Kasumi-1 (cell line): Measurements from ENCODE around the gene TSPAN19.

Experiments
- DNase-seq, 2 experiments: peaks; one replicate each; lab custom pipeline; 2025; lab: John Stamatoyannopoulos, UW

Gene TSPAN19

DNA sequence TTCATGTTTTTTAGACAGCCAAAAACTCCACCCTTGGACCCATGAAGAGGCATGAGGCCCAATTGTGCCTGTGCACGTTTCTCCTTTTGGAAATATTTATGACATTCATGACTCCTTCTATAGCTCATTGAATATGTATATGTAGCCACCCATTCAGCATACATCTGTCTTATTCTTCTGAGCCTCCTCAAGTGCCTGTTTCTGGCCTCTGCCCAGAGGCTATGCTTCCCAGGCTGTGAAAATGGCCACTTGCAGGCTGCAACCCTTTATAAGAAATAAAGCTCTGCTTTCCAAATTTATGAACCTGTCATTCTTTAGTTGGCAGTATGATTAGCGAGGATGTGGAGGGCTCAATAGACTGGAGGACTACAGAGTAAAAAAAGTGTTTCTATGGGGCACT lies 35.3 kb downstream of the TSPAN19 start:
- no peak for DNase-seq

DNA sequence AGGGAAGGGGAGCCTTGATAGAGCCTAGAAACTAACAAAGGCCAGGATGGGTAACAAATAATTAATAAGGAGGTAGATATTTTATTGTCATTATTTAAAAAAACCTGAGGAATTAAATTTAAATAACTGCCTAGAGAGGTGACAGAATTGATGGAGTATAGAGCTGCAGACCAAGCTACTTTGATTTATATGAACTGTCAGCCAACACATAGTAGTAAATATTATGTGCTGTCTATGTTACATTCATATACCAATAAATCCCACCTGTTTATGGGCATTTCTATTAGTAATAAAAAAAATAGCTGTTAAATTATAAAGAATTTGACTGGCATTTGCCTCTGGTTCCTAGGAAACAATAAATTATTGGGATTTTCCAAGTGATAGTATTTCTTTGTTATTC lies 37.7 kb downstream of the TSPAN19 start:
- DNase-seq, result no peak

DNA sequence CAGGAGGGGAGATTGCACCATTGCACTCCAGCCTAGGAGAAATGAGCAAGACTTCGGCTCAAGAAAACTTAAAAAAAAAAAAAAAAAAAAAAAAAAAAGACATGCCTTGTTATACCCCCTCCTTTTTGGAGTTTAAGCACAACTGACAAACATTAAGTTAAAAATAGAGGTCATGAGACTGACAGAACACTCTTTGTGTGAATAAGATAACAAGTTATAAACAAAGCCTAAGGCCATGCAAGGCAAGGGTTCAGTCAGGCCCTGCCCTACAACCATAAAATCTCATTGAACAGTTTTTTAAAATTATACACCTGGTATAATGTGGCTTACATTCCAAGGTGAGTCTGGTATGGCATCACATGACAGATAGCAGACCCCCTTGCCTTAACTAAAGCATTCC lies 39.3 kb downstream of the TSPAN19 start:
- no peak for DNase-seq

DNA sequence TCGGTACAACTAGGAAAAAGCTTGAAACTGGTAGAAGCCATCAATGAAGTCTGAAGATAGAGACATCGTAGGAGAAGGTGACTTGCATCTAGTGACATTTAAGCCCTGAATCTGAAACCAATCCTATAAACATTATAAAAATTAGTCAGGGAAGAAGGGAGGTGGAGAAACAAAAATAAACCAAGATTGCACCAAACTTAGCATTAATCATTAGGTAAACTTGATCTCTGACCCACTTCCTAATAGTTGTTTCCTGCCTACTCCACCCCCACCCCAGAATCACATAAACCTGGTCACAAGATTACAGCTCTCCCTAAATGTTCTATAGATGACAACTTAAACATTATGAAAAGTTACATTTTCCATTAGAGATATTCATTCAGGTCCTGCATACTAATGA lies 40.4 kb downstream of the TSPAN19 start:
- no peak for DNase-seq

DNA sequence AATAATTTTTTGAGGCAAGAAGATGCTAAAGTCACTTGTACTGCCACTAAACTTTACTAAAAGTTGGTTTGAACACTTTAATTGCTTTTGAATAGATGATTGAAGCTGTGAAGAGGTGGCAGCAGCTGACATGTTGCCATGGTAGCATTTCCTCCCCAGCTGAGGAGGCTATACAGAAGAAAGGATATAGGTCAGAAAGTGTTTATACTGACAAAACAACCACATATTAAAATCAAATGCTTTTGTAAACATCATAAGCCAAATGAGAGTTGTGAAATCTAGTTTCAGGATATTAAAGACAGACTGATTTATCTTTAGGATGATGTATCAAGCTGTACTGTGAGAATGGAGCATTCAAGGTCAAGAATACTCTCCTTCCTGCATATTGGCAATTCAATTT lies 41.7 kb downstream of the TSPAN19 start:
- DNase-seq, result no peak

DNA sequence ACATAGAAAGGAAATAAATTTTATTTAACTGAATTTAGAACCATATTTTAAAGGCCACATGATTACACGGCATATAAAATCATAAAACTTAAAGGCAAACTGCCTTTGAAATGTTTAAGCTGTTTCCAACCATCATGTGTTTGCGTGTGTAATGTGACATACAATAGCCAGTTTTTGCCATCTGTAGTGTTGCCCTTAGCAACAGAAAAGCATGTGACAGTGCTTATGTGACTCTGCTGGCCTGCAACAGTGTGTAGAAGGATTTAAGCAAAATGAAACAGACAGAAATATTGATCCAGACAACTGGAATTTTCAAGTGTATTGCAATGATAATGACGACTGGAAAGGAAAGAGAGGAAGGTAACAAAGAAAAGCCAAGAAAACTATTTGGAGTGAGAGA lies 49.5 kb downstream of the TSPAN19 start:
- DNase-seq, result no peak

DNA sequence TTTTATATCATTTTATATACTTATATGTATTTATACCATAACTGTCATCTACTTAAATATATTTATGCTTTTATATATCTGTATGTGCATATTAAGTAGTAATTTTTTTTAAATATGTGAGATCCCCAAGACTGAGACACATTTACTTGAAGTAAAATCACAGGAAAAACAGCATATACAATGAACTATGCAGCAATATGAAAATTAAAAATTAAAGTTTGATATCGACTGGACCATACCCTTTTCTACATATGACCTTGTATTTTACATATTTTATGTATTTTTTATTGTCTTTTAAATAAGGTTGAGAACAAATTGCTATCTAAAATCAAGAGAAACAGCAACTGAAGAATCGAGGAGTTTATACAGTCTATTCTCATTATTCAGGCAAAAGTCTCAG lies 50.0 kb downstream of the TSPAN19 start:
- DNase-seq, result no peak

DNA sequence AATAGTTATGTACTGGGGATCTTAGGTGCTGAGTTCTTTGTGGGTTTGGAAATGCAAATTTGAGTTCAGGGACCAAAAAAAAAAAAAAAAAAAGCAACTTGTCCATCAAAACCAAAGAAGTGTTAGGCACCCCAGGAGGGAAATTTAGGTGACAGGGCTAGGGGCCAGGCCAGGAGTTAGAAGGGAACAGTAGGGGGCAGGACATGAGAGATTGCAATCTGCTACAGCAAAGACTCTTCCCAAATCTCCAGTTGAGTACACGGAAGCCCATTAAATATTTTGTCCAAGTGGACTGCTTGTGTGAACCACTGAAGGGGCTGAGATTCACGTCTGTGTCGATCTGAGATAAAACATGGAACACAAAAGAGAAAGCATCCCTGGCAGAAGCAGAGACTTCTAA lies 52.8 kb downstream of the TSPAN19 start:
- DNase-seq, result no peak

DNA sequence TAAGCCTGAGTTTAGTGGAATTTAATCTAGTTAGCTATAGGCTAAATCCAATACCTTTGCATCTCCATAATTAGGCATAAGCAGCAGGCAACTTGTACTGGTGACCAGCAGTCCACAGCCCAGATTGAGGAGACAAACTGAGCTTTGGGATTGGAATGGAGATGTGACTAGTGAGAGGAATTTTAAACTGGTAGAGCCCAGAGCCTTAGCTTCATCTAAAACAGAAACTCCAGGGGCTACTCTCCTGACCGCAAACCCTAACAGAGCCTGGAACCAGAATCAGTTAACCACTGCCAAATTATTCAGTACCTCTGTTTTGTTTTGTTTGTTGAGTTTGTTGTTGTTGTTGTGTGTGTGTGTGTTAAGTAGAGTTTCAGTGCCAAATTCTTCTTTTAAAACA lies 53.2 kb downstream of the TSPAN19 start:
- no peak for DNase-seq

DNA sequence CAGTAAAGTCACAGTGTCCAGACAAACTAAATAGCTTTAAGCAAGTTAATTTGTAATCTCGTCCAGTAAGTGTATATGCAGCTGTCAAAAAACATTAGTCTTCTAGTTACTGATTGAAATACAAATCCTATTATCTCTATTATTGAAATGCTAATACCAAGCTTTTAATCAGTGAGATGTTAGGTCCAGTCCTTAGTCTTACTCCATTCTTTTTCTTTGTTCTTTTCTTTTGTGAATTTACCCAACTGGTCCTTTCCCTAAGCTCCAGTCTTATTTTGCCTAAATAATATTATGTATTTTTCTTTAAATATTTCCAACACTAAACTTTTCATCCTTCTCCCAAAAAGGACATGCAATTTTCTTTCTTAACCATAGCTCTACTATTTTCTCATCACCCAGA lies 57.2 kb downstream of the TSPAN19 start:
- no peak for DNase-seq

DNA sequence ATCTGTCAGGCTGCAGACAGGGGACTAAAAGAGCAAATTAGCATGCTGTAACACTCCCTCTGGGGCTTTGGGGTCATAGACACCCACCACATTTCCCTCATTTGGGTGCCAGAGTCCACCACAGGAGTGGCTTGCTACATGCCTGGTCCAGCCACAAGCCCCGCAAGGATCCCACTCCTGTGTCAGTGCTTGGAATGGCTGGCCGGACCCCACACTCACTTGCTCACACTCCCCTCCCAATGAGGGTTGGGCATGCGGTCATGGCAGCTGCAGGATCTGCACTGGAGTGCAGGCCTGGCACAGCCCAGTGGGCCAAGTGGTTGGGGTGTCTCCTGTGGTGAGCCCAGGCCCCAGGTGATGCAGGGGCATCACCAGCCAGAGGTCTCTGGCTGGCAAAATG lies 59.9 kb downstream of the TSPAN19 start:
- DNase-seq, result no peak

DNA sequence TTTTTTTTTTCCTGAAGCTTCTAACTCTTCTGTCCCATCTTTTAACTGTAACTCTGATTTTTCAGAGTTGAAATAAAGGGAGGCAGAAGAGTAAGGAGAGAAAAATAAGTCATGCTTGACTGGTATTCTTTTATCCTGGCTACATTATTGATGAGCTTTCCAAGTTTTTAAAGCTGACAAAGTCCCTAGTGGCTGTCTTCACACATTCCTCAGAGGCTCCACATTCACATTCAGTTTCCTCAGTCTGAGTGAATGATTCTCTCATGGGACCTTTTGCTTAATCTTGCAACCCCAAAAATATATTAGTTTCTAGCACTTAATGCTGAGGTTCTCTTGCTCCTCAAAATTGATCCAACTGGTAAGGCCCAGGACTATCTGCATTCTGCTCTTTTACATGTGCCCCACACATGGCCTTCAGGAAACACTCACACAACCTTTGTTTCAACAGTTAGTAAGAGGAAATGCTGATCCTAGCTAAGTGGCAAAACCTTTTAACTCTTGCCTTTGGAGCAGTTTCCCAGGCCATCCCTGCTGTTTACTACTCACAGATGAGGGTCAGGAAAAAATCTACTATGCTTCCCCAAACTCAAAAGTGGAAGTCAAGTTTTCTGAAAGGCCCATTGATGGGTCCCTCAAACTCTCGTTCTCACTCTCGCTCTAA lies 61.8 kb downstream of the TSPAN19 start:
- DNase-seq, result no peak

DNA sequence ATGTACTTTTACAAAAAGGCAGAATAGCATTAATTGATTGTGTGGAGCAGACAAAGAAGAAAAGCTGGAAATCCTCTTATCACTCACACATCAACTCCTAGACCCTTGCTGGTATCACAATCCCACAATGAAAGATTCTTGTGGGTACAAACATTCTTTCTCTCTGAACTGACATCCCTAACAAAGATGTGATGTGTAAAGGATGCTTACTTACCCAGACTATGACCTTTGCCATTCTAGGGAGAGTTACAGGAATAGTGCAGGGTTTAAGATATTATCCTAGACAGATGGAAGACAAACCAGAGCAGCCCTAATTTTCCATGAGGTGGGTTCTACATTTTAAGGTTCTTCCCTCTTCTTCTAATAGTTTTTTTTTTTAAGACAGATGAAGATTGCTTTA lies 63.1 kb downstream of the TSPAN19 start:
- no peak for DNase-seq

DNA sequence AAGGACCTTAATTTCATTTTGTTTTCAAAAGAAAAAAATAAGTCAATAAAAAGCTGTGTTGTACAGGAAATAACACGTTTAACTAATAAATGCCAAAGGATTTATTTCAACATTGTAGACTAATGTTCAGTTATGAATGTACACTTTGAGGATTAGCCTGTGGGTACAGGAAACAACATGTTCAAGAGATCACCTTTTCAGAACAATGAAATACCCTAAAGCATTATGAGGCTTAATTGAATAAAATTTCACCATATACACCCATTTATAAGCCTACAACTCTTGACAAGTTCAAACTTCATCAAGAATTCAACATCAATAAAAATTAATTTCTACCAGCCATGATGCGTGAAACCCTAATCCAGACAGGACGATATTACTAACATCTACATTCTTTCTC lies 66.9 kb downstream of the TSPAN19 start:
- DNase-seq, result no peak
